Activated CD4-positive, alpha-beta T cell treated with anti-CD3 and anti-CD28 coated beads for 24 hours (primary cell): ENCODE measurements around the gene IL20RB.
"Not testable (repeated sequence)": the region's sequence is repeated elsewhere in the genome, so short reads cannot be mapped to it uniquely, and the experiment has no call there.

ENCODE experiments used
- DNase-seq, 2 donors: peaks; one replicate each; pipeline ENCODE4 v3.0.0-alpha.2; 2020; ENCODE audit warnings: low read depth in 2 of 2

IL20RB gene

GRCh38 chr3:136987398-136987980, 29.7 kb downstream of the IL20RB start:
- not testable (repeated sequence) for DNase-seq

- no peak for DNase-seq
Observed at GRCh38 chr3:136988651-136989050, 30.9 kb downstream of the IL20RB start.

- DNase-seq, result no peak
Observed at GRCh38 chr3:136989781-136990524, 32.2 kb downstream of the IL20RB start.

GRCh38 chr3:136990826-136991225, 33.0 kb downstream of the IL20RB start:
- no peak for DNase-seq

- DNase-seq, result no peak
Observed at GRCh38 chr3:136992115-136992514, 34.3 kb downstream of the IL20RB start.

- no peak for DNase-seq
Observed at GRCh38 chr3:136994772-136995516, 37.2 kb downstream of the IL20RB start.

GRCh38 chr3:136995652-136996051, 37.9 kb downstream of the IL20RB start:
- DNase-seq, result no peak

GRCh38 chr3:137000039-137000438, 42.3 kb downstream of the IL20RB start:
- DNase-seq, result no peak

- DNase-seq, result not testable (repeated sequence)
Observed at GRCh38 chr3:137007376-137007775, 49.6 kb downstream of the IL20RB start.

GRCh38 chr3:137008131-137008530, 50.3 kb downstream of the IL20RB start:
- DNase-seq, result no peak

- no peak for DNase-seq
Observed at GRCh38 chr3:137008976-137009375, 51.2 kb downstream of the IL20RB start.

GRCh38 chr3:137010137-137010536, 52.4 kb downstream of the IL20RB start:
- DNase-seq, result no peak

- no peak for DNase-seq
Observed at GRCh38 chr3:137011153-137011552, 53.4 kb downstream of the IL20RB start.

GRCh38 chr3:137012097-137012501, 54.3 kb downstream of the IL20RB start:
- no peak for DNase-seq

GRCh38 chr3:137013951-137014688, 56.3 kb downstream of the IL20RB start:
- DNase-seq, result peak; percentile 74 to 79

- not testable (repeated sequence) for DNase-seq
Observed at GRCh38 chr3:137017316-137017715, 59.5 kb downstream of the IL20RB start.

GRCh38 chr3:137020315-137020714, 62.5 kb downstream of the IL20RB start:
- no peak for DNase-seq

GRCh38 chr3:137020888-137021287, 63.1 kb downstream of the IL20RB start:
- DNase-seq, result no peak

GRCh38 chr3:137024348-137024747, 66.6 kb downstream of the IL20RB start:
- DNase-seq, result no peak

- no peak for DNase-seq
Observed at GRCh38 chr3:137026701-137027100, 68.9 kb downstream of the IL20RB start.

- peak; percentile 69 to 86 for DNase-seq
Observed at GRCh38 chr3:137032465-137033120, 74.8 kb downstream of the IL20RB start.

GRCh38 chr3:137035631-137036030, 77.8 kb downstream of the IL20RB start:
- no peak for DNase-seq
